Lower leg skin (tissue), 3 donors: ENCODE data around the gene CSH2.
"Not testable (repeated sequence)": the region's sequence is repeated elsewhere in the genome, so short reads cannot be mapped to it uniquely, and the experiment has no call there.

Experiments used
- CTCF ChIP-seq, 3 donors: fragments of 450-650 bp; IDR thresholded peaks; one replicate each; pipeline ENCODE4 v1.5.1; 2016; ENCODE audit warnings: antibody characterized with exemption in 3 of 3, mild to moderate bottlenecking in 3 of 3, moderate library complexity in 2 of 3
- POLR2A ChIP-seq, 2 donors: fragments of 450-650 bp; IDR thresholded peaks; one replicate each; pipeline ENCODE4 v1.6.1; 2016 to 2017; ENCODE audit warnings: antibody characterized with exemption in 2 of 2, mild to moderate bottlenecking in 1 of 2, moderate library complexity in 1 of 2

GRCh38 chr17:63922402-63922801, 48.9 kb upstream of the CSH2 start:
- not testable (repeated sequence) for TF ChIP-seq CTCF, POLR2A (IDR thresholded peaks at IDR 0.05)
